ENCODE measurements around the gene EYA3.
A peak's percentile ranks its signal among the peaks of the same experiment; 100 is the strongest.

The EYA3 gene

DNA sequence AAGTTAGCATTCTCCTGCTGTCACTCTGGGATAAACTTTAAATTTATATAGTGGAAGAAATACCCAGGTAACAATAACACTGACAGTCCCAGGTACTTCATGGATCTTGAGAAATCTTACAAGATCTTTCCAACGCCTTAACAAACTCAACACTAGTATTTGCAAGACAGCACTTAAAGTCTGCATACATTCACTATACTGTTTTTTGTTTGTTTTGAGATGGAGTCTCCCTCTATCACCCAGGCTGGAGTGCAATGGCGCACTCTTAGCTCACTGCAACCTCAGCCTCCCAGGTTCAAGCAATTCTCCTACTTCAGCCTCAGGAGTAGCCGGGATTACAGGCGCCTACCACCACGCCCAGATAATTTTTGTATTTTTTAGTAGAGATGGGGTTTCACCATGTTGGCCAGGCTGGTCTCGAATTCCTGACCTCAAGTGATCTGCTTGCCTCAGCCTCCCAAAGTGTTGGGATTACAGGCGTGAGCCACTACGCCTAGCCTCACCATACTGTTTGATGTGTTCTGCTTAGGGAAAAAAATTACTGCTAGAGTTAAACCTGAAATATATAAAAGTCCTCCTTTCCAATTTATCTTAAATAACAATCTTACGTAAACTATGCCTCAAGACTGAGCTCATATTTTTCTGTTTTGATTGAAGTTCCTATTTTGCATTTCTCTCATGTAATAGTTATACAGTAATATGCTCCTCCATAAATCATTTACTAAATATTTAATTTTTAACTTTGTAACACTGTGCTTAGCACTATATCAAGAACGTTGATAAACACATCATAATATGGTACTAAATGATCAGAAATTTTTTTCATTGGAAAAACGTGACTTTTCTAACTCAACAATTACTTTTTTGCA, 17.5 kb downstream of the EYA3 start:
- no peak for DNase-seq

DNA sequence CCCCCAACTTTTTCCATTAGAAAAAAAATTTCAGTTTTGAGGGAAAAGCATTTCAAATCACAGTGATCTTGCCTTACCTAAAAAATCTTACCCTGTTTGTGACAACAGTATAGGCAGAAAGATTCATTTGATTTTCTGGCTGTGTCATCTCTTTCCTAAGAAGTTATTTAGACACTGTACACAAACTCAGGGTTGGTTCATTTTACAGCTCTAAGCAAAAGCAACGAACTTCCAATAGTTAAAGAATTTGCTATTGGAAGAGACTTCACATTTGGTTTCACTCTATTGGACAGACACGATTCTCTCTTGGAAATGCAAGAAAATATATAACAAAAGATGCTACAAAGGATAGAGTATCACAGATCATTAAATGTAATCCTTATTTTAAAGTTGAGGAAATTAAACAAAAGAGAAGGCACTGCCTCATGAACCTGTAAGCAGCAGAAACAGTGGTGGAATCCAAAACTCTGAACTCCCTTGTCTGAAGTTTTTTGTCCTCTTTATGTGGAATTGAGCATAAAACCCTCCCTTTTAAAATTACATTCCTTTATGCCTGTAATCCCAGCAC, 20.8 kb downstream of the EYA3 start:
- DNase-seq: no peak

DNA sequence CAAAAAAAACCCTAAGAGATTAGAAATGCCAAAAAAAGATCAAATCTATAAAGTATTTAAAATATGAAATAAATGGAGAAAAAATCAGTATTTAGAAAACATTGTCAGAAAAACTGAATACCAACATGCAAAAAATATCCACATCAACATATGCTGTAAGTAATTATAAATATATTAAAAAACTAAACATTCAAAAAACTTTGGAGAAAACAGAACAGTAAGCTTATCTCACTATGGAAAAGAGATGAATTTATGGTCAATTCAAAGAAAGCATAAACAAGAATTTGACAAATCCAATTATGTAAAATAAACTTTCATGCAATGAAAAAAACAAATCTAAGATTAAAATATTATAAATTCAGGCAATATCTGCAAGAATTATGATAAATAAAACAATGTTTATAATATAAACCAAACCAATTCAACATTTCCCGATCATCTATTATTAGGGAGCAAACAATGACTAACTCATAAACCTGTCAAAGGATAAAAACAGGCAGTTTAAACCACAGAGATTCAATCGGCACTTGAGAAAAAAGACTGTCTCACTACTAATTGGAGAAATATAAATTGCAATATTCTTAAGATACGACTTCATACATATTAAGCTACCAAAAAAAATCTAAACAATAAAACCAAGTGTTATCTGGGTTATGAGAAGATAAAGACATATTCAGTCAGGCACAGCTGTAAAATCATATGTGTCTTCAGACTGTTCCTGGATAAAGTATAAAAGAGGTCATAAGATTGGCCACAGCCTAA, 21.8 kb downstream of the EYA3 start:
- DNase-seq: no peak

DNA sequence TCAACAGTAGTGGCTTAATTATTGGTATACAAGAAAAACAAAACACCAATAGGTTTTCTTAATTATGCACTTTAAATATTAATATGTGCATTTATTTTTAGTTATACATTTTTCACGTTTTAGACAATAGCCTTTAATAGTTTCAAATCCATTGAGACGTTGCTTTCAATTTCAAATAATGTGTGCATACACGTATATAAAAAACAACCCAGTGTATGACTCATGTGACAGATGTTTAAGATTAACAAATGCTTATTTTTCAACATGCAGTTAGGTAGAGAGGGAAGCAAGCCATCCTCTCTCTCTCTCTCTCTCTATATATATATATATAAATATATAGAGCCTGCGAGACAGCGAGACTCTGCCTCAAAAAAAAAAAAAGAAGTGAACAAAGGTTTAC, 24.3 kb downstream of the EYA3 start:
- no peak for DNase-seq

DNA sequence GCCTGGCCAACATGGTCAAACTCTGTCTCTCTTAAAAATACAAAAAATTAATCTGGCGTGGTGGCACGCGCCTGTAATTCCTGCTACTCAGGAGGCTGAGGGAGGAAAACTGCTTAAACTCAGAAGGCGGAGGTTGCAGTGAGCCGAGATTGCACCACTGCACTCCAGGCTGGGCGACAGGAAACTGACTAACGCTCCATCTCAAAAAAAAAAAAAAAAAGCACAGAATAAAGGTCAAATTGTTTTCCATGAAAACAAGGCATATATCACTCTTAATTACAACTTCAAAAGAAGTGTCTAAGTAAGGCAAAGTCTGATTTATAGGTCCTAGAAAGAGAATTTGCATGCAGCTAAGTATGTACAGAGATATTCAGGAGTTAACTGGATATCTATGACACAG, 25.6 kb downstream of the EYA3 start:
- DNase-seq: no peak

DNA sequence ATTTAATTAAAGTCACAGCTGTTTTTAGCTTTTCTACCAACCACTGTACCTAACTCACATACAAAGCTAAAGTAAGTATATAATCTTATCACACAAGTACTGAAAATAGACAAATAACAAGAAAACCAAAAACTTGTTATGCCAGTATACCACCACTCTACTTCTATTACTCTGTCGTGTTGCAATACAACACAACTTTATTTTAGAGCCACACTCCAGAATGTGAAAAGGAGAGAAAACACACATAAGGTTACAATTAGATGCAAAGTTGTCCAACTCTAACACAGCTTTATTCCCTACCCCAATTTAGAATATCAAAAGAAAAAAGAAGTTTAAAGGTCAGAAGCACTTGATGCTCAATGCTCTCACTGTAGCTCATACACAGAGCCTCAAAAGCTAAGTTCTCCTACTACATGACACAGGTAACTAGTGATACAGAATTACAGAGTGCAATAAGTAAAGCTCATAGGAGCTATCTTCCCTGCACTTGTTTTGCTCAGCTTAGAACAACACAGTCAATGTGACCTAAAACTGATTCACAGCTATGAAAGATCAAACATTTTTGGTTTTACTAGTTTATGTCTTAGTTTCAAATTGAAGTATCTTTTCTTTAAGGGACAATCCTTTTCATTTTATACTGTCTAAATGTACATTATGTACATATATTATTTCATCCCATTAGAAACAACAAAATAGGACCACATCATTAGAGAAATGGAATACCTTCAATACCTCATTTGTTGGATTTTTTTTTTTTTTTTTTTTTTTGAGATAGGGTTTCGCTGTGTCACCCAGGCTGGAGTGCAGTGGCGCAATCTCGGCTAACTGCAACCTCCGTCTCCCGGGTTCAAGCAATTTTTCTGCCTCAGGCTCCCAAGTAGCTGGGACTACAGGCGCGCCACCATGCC, 29.2 kb downstream of the EYA3 start:
- peak; percentile 86 for DNase-seq

DNA sequence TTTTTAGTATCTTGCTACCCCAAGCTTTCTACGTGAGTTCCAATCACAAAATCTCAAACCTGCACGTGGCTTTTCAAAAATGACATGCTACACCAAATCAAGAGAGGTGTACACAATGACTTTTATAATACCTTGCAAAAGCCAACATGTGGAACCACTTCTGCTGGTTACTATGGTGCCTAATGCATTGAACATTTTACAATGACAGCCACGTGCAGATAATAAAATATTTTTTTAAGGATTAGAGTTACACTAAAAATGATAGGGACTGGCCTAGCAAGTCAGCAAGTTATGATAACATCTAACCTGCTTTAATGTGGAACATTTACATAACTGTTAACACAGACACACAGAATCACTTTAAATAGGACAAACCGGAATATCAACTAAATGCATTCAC, 30.2 kb downstream of the EYA3 start:
- DNase-seq: peak; percentile 89

DNA sequence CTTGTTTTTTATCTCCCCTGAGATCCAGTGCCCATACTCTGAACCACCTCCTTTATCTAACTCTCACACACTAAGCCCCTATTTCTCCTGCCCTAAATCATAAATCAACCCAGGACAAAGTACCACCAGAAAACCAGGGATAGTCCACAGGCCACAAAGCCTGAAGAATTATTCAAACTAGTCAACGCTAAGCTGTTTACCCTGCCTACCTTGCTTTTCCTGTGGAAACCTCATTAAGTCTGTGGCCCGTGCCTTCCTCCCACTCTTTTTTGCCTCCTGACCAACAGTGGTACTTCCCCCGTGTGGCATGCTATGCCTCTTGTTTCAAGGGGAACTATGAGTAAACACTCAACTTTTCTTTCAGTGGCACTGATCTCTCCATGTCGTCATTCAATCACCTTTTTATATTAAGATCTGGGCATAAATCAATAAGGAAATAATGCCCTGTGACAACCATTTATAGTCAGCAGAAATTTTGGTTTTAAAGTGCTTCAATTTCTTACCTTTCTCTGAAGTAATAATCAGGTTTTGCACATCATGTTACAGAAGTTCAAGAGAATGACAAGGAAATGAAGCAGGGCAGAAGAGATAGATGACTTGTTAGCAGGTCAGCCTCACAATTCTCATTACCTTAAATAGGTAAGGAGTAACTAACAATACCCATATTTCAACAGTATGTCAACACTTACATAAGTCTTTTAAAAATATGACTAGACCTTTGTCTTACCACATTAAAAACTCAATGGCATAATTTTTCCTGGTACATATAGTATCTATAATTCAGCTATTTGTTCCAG, 32.1 kb downstream of the EYA3 start:
- peak; percentile 95 for DNase-seq

DNA sequence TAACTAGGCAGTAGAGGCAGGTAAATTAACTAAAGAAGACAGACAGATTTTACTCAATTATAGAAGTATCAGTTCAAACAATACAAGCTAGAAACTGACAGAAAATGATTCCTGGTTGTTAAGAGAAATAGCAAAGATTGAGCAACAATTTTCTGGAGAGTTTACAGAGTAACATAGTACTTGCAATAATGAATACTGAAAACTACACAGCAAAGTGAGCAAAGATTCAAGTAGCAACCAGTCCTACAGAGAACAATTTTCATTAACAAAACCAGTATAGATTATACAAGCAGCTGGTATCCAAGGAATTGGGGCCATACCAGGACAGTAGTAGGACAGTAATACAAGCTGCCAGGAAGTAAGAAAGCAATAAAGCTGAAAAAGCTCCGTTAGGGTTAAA, 37.6 kb downstream of the EYA3 start:
- DNase-seq: no peak

DNA sequence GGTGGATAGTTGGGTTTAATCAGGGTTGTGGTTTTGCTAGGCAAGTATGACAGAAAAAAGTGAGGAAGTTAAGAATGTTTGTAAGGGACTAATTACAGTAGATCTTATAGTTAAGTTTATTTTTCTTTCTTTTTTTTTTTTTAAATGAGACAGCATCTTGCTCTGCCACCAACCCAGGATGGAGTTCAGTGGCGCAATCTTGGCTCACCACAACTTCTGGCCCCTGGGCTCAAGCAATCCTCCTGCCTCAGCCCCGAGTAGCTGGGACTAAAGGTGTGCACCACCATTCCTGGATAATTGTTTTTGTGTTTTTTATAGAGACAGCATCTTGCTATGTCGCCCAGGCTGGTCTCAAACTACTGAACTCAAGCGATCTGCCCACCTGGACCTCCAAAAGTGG, 41.7 kb downstream of the EYA3 start:
- DNase-seq: no peak

DNA sequence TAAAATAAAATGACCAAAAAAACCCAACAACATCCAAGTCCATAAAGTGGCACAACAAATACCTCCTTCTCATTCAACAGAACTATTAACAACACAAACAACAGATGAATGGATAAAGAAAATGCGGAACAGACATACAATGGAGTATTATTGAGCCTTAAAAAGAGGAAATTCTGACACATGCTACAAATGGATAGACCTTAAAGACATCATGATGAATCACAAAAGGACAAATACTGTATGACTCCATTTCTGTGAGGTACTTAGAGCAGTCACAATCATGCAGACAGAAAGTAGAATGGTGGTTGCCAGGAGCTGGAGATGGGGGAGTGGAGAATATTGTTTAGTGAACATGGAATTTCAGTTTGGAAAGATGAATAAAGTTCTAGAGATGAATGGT, 42.6 kb downstream of the EYA3 start:
- no peak for DNase-seq

DNA sequence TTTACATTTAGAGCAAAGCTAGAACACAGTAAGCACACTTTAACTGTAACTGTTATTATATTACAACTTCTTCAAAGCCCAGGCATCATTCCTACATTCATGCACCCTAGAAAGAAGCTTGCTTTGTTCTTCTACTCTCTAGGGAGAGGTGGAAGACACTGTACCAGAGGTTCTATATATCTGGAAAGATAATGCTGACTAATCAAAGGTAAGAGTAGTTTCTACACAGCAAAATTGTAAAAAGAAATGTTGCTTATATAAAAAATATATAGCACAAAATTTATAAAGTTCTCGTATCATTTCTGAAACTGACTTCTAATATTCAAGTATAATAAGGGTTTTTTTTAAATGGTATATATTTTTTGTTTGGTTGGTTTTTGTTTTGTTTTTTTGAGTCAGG, 44.0 kb downstream of the EYA3 start:
- DNase-seq: no peak

DNA sequence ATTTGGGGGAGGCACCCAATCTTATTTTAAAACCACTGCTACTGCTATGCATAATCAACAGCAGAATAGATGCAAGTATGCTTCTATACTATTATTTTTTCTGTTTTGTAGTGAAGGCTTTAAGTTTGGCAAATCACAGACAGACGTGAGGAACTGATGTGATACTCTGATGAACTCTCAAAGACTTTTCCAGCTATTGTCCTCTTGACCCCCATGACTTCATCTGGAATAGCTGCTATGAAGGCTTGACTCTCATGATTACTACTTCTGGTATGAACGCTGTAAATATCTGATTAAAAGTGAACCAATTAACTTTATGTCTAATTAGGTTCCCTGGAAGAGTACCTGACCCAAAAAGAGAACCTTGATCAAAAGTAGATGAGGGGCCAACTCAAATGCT, 49.1 kb downstream of the EYA3 start:
- DNase-seq: no peak

DNA sequence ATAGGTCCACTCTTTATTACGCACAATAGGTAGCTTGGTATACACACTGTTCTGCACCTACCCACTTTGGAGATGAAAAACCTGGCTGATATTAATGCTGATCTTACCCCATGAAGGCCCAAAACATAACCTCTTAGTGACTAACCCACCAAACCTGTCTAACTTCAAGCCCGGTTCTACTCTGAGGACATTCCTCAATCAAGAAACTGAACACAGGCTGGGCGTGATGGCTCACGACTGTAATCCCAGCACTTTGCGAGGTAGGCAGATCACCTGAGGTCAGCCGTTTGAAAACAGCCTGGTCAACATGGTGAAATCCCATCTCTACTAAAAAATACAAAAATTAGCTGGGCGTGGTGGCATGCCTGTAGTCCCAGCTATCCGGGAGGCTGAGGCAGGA, 50.5 kb downstream of the EYA3 start:
- no peak for DNase-seq

DNA sequence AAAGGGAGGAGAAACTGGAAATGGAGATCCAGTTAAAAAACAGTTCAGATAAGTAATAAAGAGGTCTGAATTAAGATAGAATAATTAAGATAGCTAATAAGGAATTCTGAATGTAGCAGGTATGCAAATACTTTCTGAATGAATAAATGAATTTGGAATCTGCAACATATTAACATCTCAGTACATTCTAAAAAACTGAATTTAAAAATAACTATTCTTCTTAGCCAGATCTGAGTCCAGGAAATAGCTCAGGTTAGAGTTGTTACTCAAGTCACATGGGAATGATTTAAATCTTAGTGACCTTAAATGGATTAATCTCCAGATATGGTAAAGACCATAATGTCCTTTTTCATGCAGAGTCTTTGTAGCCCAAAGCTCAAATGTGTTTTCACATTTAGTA, 51.2 kb downstream of the EYA3 start:
- DNase-seq: no peak

DNA sequence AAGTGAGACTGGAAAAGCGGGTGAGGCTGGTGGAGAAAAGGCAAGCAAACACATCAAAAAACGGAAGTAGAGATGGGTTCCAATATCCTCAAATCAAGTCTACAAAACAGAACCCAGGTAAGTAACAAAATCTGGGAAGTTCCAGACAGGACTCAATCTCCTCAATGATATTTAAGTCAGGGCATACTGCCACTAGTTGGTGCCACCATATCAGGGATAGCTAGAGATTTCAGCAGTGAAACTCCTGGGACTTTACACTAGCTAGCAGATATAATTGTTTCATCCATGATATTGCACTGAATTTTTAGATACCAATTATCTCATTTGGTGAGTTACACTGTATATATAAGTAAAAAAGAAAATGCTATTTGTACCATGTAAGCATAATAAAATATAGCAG, 52.0 kb downstream of the EYA3 start:
- no peak for DNase-seq

DNA sequence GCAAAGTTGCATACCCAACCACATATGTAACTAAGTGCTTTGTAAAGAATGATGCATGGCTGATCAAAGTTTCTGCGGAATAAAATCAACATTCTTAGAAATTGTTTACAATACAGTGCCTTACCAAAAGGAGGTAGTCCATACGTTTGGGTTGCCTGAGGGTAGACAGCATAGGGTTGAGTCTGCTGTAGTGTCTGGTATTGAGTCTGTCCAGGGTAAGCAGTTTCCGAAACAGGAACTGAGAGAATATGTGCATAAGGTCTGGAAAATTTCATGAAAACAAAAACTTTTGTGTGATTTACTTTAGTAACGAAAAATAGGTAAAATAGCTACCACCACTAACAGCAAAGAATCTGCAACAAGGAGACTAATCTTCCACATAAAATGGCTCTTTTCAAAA, 53.0 kb downstream of the EYA3 start:
- DNase-seq: no peak

DNA sequence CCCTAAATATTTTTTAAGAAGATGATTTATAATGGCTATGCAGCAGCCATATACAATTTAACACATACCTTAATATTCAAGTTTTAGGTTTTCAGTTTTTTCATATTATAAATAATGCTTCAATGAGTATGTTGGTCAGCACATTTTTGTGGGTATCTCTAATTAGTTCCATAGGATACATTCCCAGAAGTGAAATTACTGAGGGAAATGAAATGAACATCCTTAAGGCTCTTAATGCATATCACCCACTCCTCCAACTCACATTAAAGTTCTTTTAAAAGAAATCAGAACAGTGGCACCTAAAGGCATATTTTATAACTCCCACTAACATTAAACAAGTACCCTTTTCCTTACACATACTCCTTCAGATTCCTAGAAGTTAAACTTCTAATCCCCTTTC, 56.1 kb downstream of the EYA3 start:
- DNase-seq: no peak

DNA sequence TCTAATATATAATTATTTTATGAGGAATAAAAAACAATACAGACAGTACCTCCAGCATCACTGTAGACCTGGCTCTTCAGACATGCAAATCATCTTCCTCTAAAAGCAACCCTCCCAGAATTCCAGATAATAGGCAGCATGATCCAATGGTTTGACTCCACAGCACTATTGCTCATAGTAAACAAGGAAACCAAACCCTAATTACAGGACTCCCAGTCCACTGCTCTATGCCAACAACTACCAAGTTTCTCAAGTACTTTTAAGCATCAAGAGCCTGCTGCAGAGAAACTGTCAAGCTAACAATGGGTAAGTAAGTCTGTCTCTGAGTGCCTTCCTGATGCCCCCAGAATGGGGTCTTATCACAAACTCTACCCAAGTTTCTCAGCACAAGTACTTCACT, 57.2 kb downstream of the EYA3 start:
- peak; percentile 60 for DNase-seq

DNA sequence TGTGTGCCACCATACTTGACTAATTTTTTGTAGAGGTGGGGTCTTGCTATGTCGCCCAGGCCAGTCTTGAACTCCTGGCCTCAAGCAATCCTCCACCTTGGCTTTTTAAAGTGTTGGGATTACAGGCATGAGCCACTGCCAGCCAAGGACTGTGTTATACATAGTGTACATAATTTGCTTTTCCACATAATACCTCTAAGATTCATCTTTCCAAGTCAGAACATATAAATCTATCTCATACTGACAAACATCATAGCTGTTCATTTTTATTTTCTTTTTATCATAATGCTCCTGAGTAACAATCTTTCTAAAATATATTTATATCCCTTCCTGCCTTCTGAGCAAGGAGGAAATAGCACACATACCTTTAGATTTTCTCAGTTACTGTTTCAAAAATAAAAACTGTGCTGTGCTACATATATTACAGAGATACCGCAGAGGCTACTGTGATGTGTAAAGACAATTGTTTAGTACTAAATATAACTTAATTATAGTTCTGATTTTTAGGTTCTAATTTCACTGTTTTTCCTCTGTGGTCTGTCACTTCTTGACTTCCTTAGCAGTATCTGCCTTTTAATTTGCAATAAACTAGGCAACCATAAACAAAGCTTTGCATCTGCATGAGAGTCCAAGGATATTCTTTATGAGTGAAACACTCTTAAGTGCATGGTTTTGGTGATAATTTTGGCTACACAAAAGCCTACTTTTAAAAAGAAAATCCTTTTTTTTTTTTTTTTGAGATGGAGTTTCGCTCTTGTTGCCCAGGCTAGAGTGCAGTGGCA, 59.3 kb downstream of the EYA3 start:
- DNase-seq: no peak

DNA sequence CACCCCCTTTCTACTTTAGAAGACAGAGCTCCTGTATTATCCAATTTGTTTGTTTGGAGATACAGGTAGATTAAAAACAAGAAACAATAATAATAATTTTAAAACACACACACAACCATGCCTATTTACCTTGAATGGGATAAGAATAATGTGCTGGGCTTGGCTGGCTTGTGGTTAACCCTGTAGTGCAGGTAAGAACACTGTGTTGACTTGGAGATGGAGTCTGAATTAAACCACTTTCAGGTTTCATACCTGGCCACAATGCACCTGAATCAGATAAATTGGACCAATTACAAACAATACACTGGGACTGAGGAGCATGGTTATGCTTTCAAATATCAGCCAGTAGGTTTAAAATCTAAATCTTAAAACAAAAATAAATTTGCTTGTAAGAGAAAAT, 60.8 kb downstream of the EYA3 start:
- no peak for DNase-seq
